ENCODE measurements around the gene C21orf91. TPM values are rescaled to one million over a fixed set of nuclear protein-coding genes. Genes with fewer than 3 reads are reported as not detected.

The C21orf91 gene
- total RNA-seq, 1 donor from 2014 or later, result 27.3 TPM

- Mint-ChIP-seq H3K4me3 (no peak overlapping the region), H3K27ac (ENCODE audit: unreplicated experiment) (no peak overlapping the region), H3K27me3 (ENCODE audit: low read depth) (no peaks in the 10 kb centered on the region), H3K4me1 (no peaks in the 10 kb centered on the region), H3K9me3 (no peaks in the 10 kb centered on the region), H3K36me3 (ENCODE audit: low read depth) (no peaks in the 10 kb centered on the region)
- TF ChIP-seq, protein P1, sequence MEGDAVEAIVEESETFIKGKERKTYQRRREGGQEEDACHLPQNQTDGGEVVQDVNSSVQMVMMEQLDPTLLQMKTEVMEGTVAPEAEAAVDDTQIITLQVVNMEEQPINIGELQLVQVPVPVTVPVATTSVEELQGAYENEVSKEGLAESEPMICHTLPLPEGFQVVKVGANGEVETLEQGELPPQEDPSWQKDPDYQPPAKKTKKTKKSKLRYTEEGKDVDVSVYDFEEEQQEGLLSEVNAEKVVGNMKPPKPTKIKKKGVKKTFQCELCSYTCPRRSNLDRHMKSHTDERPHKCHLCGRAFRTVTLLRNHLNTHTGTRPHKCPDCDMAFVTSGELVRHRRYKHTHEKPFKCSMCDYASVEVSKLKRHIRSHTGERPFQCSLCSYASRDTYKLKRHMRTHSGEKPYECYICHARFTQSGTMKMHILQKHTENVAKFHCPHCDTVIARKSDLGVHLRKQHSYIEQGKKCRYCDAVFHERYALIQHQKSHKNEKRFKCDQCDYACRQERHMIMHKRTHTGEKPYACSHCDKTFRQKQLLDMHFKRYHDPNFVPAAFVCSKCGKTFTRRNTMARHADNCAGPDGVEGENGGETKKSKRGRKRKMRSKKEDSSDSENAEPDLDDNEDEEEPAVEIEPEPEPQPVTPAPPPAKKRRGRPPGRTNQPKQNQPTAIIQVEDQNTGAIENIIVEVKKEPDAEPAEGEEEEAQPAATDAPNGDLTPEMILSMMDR (conservative IDR thresholded peaks at IDR 0.05), result no peak
- no peak for DNase-seq (ENCODE audit: low read depth, low spot score)
Measured at GRCh38 chr21:17828223-17828622, 9.1 kb upstream of the C21orf91 start.

DNA sequence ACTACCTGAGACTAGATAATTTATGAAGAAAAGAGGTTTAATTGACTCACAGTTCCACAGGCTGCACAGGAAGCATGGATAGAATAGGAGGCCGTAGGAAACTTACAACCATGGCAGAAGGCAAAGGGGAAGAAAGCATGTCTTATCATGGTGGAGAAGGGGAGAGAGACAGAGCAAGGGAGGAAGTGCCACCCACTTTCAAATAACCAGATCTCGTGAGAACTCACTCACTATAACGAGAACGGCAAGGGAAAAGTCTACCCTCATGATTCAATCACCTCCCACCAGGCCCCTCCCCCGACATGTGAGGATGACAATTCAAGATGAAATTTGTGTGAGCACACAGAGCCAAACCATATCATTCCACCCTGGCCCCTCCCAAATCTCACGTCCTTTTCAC is 4.7 kb upstream of the C21orf91 start:
- DNase-seq (ENCODE audit: low read depth, low spot score), result no peak
- TF ChIP-seq, protein P1 (conservative IDR thresholded peaks at IDR 0.05), result no peak
- no peaks in the 10 kb centered on the region for H3K27me3 Mint-ChIP-seq (ENCODE audit: low read depth)
- peaks cover 10% of the 10 kb centered on the region for H3K4me1 Mint-ChIP-seq
- no peaks in the 10 kb centered on the region for H3K9me3 Mint-ChIP-seq
- no peak overlapping the region for H3K4me3 Mint-ChIP-seq
- H3K36me3 Mint-ChIP-seq (ENCODE audit: low read depth), result no peaks in the 10 kb centered on the region
- H3K27ac Mint-ChIP-seq (ENCODE audit: unreplicated experiment), result no peak overlapping the region

- no peak for DNase-seq (ENCODE audit: low read depth, low spot score)
- peak overlapping the region; percentile 66 for H3K4me3 Mint-ChIP-seq
- H3K27ac Mint-ChIP-seq (ENCODE audit: unreplicated experiment), result no peak overlapping the region
- peaks cover 18% of the 10 kb centered on the region for H3K4me1 Mint-ChIP-seq
- no peaks in the 10 kb centered on the region for H3K36me3 Mint-ChIP-seq (ENCODE audit: low read depth)
- TF ChIP-seq, protein P1 (conservative IDR thresholded peaks at IDR 0.05), result no peak
- H3K27me3 Mint-ChIP-seq (ENCODE audit: low read depth), result no peaks in the 10 kb centered on the region
- H3K9me3 Mint-ChIP-seq, result no peaks in the 10 kb centered on the region
Measured at GRCh38 chr21:17821121-17821520, 2.0 kb upstream of the C21orf91 start.

- Mint-ChIP-seq H3K27me3 (ENCODE audit: low read depth) (no peaks in the 10 kb centered on the region), H3K36me3 (ENCODE audit: low read depth) (peaks cover 3% of the 10 kb centered on the region), H3K27ac (ENCODE audit: unreplicated experiment) (peak overlapping the region; percentile 54), H3K4me1 (peaks cover 21% of the 10 kb centered on the region), H3K4me3 (peak overlapping the region; percentile 92), H3K9me3 (no peaks in the 10 kb centered on the region)
- TF ChIP-seq, protein P1 (conservative IDR thresholded peaks at IDR 0.05), result no peak
- DNase-seq (ENCODE audit: low read depth, low spot score), result no peak
Measured at GRCh38 chr21:17819877-17820229, 697 bp upstream of the C21orf91 start.

GRCh38 chr21:17818186-17819113 is 706 bp downstream of the C21orf91 start:
- no peaks in the 10 kb centered on the region for H3K9me3 Mint-ChIP-seq
- peaks cover 27% of the 10 kb centered on the region for H3K4me1 Mint-ChIP-seq
- peak overlapping the region; percentile 95 for H3K27ac Mint-ChIP-seq (ENCODE audit: unreplicated experiment)
- no peaks in the 10 kb centered on the region for H3K27me3 Mint-ChIP-seq (ENCODE audit: low read depth)
- H3K36me3 Mint-ChIP-seq (ENCODE audit: low read depth), result peaks cover 8% of the 10 kb centered on the region
- TF ChIP-seq, protein P1 (conservative IDR thresholded peaks at IDR 0.05), result no peak
- H3K4me3 Mint-ChIP-seq, result peak overlapping the region; percentile 95
- peak; percentile 39 for DNase-seq (ENCODE audit: low read depth, low spot score)
